Left lung (tissue), 10 donors: Measurements from ENCODE around the gene AFAP1L2. TPM values are rescaled to one million over a fixed set of nuclear protein-coding genes. Genes with fewer than 3 reads are reported as not detected.

ENCODE experiments used
- ATAC-seq: fragments of 200-7000 bp; cut with Tn5 transposase; one replicate; pipeline ENCODE4 v1.9.1; 2020; ENCODE audit warnings: moderate library complexity
- DNase-seq, 4 donors: peaks; one replicate each; pipeline ENCODE4 v3.0.0-alpha.2; 2013 to 2020
- H3K27ac ChIP-seq, 2 donors: fragments of 200-600 bp; sonication (generic) in 1 of 2; one replicate each; pipeline versions ENCODE4 v1.5.0 to v1.8.0; 2020 to 2021
- H3K27me3 ChIP-seq, 2 donors: fragments of 200-600 bp; sonication (generic) in 1 of 2; one replicate each; pipeline versions ENCODE4 v1.5.0 to v1.8.0; 2020 to 2021
- H3K36me3 ChIP-seq, 2 donors: fragments of 200-600 bp; sonication (generic) in 1 of 2; one replicate each; pipeline versions ENCODE4 v1.5.0 to v1.8.0; 2020 to 2021
- H3K4me1 ChIP-seq, 2 donors: fragments of 200-600 bp; one replicate each; pipeline ENCODE4 v1.8.0; 2021
- H3K4me3 ChIP-seq, 2 donors: fragments of 200-600 bp; sonication (generic) in 1 of 2; one replicate each; pipeline versions ENCODE4 v1.5.0 to v1.8.0; 2020 to 2021; ENCODE audit warnings: mild to moderate bottlenecking in 1 of 2
- H3K9me3 ChIP-seq, 2 donors: fragments of 200-600 bp; sonication (generic) in 1 of 2; one replicate each; pipeline versions ENCODE4 v1.5.0 to v1.8.0; 2020 to 2021
- CTCF ChIP-seq, 2 donors: fragments of 200-600 bp; sonication (generic) in 1 of 2; IDR thresholded peaks; one replicate each; pipeline versions ENCODE4 v1.5.0 to v1.8.0; 2021; ENCODE audit warnings: antibody characterized with exemption in 2 of 2
- intact Hi-C, 2 donors: fragments of 100-400 bp; cut with DNase I; formaldehyde crosslinking; loops; one replicate each; pipeline versions ENCODE4 v1.11.2 to v1.14.2; 2022
- polyA plus RNA-seq, 6 donors: library from polyadenylated mRNA; unstranded; fragments of 120-200 nt; gene quantifications; one replicate each; pipeline ENCODE4 v1.2.1, GENCODE V29; 2013; ENCODE audit not compliant: insufficient read length in 6 of 6
- total RNA-seq, 2 donors: library from RNA; stranded (reverse); fragmentation: NEBNext Ultra II Directional; extraction: Animal tissue kit (Norgen Biotek cat#: 25700); gene quantifications; one replicate each; pipeline ENCODE4 v1.2.1, GENCODE V29; 2021
- donor health status: DM: no; HTN: yes; CAD: no.
- donor health status: DM: no; HTN: no; CAD: no.

The AFAP1L2 gene
- total and polyA plus RNA-seq, 8 donors: 6.4 to 43.3 (median 33.2) TPM

GRCh38 chr10:114432566-114433093 lies 28.3 kb upstream of the AFAP1L2 start:
- Histone ChIP-seq H3K4me3 (no peak overlapping the region), H3K27ac (no peak overlapping the region), H3K9me3 (no peaks in the 10 kb centered on the region), H3K36me3 (peaks cover 0 to 28% of the 10 kb centered on the region in 2 donors), H3K27me3 (no peaks in the 10 kb centered on the region), H3K4me1 (no peaks in the 10 kb centered on the region)
- intact Hi-C loops: loop anchor here in 1 of 2 donors (10.0 kb wide), 1 partner anchor 128 kb away; no protein-coding TSS in a partner anchor
- peak in 1 of 4 donors; percentile 10 for DNase-seq
- no peak for TF ChIP-seq CTCF (IDR thresholded peaks at IDR 0.05)
- no peak for ATAC-seq

DNA sequence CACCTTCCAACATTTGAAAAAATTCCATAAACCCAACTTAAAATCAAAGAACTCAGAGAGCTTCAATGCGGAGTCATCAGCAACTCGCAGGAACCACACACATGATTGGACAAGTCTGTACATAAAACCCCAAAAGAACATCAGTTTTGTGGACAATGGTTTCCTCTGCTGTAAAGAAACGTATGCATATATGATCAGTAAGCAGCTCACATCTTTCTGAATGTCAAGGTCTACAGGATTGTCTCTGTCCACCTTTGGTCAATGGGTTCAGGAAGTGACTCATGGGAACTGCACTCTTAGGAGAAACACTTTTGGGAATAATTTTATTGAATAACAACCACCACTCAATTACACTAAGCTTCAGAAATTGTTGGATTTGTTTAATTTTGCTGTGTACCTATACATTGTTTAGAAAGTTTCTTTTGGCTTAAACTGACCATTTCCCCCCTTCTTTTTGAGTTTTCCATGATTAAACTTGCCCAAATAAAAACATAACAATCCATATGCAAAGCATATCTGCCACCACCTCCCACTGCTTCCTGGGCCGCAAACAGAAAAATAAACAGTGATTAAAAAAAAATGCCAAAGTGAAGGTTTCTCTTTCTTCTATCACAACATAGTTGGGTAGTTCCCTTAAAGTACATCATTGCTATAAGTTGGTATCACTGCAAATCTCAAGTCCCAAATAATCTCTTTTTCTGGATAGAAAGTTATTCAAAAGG lies 27.3 kb upstream of the AFAP1L2 start:
- H3K27ac ChIP-seq: no peak overlapping the region
- no peaks in the 10 kb centered on the region for H3K4me1 ChIP-seq
- intact Hi-C loops: loop anchor here in 1 of 2 donors (10.0 kb wide), 1 partner anchor 127 kb away; no protein-coding TSS in a partner anchor
- ATAC-seq: no peak
- H3K4me3 ChIP-seq: no peak overlapping the region
- DNase-seq: peak in 1 of 4 donors; percentile 16
- peaks cover 0 to 19% of the 10 kb centered on the region in 2 donors for H3K36me3 ChIP-seq
- TF ChIP-seq CTCF (IDR thresholded peaks at IDR 0.05): no peak
- H3K27me3 ChIP-seq: no peaks in the 10 kb centered on the region
- no peaks in the 10 kb centered on the region for H3K9me3 ChIP-seq

GRCh38 chr10:114430688-114431413 lies 26.5 kb upstream of the AFAP1L2 start:
- no peaks in the 10 kb centered on the region for H3K9me3 ChIP-seq
- peak in 1 of 4 donors; percentile 39 for DNase-seq
- no peak overlapping the region for H3K4me3 ChIP-seq
- TF ChIP-seq CTCF (IDR thresholded peaks at IDR 0.05): no peak
- no peak overlapping the region for H3K27ac ChIP-seq
- intact Hi-C loops: loop anchor here in 1 of 2 donors (10.0 kb wide), 1 partner anchor 126 kb away; no protein-coding TSS in a partner anchor
- H3K36me3 ChIP-seq: peaks cover 0 to 12% of the 10 kb centered on the region in 2 donors
- ATAC-seq: no peak
- no peaks in the 10 kb centered on the region for H3K27me3 ChIP-seq
- H3K4me1 ChIP-seq: no peaks in the 10 kb centered on the region

DNA sequence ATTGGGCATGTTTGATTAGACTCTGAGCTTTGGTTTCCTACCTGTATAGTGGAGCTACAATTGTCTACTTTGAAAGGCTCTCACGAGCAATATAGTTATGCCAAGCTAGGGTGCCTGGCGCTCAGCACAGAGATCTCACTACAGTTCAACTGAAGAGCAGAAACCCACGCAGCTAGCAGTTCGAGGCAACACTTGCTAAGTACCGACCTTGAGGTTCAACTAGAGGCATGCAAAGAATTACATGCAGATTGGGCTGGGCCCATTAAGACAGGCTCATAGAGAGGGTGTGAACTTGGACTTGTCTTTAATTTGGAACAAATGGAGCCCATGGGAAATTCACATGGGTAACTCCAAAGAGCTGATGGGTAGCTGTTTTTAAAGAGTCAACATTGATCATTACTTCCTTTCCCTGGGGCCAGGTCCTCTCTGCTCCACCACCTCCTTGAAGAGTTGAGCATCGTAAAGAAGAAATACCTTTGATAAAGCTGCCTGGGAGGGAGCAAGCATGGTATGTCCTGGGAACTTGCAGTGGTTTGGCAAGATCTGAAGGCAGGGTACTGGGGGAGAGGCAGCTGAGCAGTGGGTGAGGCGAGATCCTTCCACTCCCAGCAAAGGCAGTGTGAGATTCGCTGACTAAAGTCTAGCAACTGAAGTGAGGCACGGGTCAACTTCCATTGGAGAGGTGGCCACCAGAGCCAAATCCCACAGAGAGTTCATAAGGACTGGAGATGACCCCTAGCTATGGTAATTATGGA lies 25.5 kb upstream of the AFAP1L2 start:
- ATAC-seq (no peak), DNase-seq (no peak)
- Histone ChIP-seq H3K9me3 (no peaks in the 10 kb centered on the region), H3K36me3 (peaks cover 0 to 9% of the 10 kb centered on the region in 2 donors), H3K4me1 (no peaks in the 10 kb centered on the region), H3K27me3 (no peaks in the 10 kb centered on the region), H3K4me3 (no peak overlapping the region), H3K27ac (no peak overlapping the region)
- intact Hi-C loops: loop anchor here in 1 of 2 donors (10.0 kb wide), 1 partner anchor 125 kb away; no protein-coding TSS in a partner anchor
- no peak for TF ChIP-seq CTCF (IDR thresholded peaks at IDR 0.05)
